ENCODE data around the gene APLN. TPM values are rescaled to one million over a fixed set of nuclear protein-coding genes. Genes with fewer than 3 reads are reported as not detected.

Gene APLN
- total RNA-seq, 1 donor from 2014 or later = 124 TPM

DNA sequence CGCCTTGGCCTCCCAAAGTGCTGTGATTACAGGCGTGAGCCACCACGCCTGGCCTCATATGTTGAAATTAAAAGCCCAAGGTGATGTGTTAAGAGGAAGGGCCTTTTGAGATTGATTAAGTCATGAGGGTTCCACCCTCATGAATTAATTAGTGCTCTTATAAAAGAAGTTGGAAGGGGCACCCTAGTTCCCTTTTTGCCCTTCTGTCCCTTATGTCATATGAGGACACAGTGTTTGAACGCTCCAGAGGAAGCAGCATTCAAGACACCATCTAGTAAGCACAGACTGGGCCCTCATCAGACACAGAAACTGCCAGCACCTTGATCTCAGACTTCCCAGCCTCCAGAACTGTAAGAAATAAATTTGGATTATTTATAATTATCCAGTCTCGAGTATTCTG, 5.1 kb upstream of the APLN start:
- DNase-seq = no peak

DNA sequence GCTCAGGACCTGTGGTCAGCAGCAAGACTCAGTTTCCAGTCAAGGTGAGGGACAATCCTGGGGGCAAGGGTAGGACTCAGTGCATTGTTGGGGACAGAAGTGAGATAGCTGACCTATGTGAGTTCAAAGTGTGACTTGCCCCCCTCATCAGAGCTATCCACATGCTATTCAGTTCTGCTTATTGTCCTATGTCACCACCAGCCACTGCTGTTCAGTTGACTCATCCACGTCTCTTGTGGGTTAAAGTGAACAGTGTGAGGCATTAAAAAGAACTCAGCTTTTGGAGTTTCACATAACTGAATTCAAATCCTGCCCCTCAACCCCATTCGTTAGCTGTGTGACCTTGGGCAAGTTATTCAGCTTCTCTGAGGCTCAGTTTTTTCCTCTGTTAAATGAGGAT, 4.4 kb upstream of the APLN start:
- DNase-seq = no peak

DNA sequence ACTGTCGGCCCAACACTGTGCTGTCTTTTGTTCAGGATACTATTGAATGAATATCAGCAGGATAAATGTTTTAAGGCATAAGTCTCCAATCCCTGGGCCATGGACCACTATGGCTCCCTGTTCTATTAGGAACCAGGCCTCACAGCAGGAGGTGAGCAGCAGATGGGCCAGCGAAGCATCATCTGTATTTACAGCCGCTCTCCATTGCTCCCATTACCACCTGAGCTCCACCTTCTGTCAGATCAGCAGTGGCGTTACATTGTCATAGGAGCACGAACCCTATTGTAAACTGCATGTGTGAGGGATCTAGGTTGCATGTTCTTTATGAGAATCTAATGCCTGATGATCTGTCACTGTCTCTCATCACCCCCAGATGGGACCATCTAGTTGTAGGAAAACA, 3.7 kb upstream of the APLN start:
- DNase-seq = no peak

DNA sequence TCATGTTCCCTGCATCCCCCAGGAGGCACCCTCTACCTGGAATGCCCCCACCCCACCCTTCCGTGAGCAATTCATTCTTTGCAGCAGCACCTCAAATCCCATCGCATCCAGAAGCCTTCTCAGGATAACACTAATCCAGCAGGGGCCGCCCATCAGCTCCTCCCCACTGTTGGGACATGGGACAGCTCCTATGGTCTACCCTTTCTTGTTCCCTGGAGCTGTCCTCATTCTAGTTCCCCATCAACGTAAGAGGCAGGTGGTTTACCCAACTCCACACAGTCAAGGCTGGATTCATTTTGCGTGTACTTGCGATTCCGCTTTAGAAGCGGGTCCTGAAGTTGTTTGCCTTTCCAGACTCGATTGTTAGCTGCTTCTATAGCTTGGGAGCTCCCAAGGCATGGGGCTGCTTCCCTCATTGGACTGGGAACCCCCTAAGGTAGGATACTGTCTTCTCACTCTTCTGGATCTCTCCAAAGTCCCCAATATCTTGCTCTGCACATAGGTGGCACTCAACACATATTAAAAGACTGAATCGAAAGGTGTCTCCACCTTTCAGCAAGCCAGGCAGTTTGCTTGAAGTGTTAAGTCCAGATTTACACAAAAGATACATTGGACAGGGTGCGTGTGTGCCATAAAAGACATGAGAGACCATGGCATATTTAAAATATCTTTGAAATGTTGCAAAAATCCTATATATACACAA, 942 bp upstream of the APLN start:
- peak; percentile 57 for DNase-seq

DNA sequence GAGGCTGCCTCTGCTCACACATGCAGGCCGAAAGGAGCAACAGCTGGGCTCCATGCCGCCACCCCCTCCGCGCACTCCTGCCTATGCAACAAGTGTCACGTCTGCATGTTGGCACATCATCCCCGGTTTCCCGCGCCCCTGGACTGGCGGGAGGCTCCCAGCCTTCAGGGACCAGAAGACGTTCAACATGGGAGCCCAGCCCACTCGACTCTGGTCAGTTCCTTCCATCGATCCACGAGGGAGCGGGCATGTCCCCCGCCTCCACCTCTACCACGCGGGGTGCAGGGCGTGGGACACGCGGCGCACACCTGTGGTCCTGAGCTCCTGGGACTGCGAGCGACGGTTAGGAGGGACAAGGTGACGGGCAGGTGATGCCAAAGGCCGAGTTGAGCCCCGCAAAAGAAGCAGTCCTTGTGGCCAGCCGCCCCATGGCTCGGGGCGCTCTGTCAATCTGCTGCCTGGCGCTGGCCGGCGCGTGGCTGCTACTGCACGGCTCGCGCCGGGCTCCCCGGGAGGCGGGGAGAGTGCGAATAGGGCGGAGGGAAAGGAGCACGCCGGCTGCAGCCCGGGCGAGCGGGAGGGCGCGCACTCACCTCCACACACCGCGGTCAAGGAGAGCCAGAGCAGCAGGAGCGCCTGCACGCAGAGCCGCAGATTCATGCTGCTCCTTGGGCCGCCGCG, 645 bp downstream of the APLN start:
- no peak for DNase-seq

DNA sequence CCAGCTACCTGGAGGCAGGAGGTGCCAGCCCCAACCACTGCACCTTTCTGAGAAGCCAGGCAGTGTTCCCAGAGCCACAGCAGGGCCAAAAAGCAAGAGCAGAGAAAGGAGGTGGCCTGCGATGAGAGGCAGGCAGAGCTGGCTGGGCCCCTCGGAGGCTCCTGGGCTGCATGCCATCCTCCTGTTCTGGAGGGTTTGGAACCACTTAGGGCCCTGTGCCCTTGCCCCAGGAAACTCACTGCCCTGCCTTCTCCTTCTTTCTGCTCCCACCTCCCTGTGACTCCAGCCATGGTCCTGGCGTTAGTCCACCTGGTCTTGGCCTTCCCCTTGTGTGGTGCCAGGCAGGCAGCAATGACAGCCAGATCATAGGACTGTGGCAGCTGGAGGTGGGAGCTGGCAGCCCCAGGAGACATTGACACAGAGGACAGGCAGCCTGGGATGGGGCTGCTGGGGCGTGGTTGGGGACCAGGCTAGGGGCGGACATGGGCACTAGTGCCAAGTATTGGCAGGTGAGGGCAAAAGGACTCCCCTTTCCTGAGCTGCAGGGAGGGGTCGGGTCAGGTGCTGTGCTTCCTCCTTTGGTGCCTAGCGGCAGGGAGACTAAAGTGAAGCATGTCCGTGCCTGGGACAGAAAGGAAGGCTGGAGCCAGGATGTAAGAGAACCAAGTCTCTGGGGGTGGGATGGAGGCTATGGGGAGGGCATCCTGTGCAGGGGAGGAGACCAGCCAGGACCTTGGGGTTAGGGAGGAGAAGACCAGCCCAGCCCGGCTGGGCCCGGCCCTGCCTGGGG, 1.4 kb downstream of the APLN start:
- no peak for DNase-seq

DNA sequence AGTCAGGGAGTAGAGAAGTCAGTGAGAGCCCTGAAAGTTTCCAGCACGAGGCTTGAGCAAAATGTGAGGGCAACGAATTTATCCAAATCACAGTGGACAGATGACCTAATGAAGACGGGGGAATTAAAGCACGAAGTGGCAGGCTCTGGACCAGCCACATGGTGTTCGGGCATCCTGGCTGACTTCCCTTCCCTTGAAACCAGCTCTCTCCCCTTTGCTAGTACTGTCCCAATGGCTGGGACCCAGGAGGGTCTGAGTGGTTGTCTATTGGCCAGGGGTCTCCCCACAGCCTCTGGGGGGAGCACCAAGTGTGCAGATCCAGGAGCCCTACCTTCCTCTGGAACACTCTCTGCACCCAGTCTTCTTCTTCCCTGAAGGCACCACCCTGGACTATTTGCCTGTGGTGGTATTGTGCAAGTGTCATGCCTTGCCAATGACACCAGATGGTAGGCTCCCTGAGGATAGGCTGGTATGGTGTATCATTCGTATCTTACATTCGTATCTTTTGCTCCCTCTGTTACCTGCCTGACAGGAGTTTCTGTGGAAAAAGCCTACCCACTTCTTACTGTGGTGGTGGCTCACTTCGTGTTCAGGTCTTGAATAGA, 2.1 kb downstream of the APLN start:
- DNase-seq = no peak

DNA sequence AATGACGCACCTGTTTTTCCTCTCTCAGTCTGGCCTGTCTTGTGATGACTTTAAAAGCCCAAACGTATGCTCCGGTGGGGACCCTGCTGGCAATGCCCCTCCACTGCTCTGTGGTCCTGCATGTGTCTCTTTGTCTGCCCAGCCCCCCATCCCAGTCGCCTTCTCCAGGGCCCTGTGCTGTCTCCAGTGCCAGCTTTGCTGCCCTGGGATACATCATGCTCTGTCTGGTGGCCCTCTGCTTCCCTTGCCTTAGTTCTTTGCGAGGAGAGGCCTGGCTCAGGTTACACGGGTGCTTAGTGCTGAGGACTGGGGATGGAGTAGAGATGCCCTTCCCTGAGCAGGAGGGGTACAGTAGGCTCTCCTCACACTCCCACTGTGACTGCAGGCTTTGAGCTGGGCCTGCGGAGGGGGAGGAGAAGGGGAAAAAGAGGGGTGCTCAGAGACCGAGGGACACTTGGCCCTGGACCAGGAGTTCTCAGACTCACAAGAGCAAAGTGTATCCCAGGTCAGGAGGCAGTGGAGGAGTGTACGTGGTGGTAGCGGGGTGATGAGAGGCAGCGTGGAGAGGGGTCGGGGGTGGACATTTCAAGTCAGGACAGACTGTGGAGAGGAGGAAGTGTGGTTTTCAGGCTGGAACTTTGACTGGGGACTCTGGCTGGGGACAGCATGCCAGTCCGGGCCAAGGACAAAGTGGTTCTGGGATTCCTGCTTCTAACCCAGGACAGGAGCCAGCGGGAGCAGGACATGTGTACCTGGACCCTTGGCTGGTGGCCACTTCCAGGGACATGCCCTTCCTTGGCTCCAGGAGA, 2.8 kb downstream of the APLN start:
- no peak for DNase-seq

DNA sequence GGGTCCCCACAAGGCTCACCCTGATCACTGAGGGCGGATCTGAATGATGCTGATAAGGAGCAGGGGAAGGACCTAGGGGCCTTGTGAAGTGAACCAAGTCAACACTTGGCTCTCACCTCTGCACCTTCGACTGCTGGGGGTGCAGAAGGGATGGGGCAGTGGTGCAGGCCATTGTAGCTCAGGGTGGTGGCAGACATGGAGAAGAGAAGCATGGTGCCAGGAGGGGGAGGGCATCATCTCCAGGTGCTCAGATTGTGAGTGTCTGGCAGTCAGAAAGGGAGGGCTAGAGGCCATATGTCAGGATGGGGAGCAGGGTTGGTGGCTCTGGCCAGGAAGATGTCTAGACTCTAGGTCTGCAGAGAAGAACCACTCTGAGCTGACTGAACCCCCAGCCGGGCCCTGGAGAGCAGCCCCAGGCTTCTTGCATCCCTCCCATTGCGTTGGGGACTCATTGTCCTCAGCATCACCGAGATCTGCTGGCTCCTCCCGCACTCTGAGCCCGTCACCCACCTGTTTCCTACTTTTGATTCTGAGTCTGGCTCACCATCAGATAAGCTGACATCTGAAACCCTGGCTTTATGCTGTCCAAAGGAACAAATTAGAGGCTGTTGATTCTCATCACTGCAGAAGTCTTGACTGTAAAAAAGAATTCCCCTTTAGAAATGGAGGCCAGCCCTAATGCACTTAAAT, 3.8 kb downstream of the APLN start:
- peak; percentile 35 for DNase-seq

DNA sequence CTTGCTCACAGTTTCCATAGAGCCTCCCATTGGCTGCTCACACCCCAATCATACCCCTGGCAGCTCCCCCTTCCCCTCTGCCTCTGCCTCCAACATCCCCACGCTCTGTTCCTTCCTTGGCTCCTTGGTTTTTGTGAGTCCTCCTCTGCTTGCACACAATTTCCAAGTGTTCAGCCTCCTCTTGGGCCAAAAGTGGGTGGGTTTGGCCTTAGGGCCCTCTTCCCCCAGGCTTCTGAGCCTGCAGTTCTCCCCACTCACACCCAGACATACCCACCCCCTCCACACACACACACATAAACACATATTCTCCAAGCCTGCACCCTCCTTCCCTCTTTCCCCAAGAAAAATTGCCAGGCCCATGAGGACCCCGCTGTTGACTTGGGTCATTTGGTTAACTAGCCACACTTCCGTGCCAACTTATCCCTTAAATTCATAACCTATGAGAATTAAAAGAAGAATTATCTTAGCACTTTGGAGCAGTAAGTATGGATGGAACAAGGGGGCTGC, 4.5 kb downstream of the APLN start:
- DNase-seq = no peak

DNA sequence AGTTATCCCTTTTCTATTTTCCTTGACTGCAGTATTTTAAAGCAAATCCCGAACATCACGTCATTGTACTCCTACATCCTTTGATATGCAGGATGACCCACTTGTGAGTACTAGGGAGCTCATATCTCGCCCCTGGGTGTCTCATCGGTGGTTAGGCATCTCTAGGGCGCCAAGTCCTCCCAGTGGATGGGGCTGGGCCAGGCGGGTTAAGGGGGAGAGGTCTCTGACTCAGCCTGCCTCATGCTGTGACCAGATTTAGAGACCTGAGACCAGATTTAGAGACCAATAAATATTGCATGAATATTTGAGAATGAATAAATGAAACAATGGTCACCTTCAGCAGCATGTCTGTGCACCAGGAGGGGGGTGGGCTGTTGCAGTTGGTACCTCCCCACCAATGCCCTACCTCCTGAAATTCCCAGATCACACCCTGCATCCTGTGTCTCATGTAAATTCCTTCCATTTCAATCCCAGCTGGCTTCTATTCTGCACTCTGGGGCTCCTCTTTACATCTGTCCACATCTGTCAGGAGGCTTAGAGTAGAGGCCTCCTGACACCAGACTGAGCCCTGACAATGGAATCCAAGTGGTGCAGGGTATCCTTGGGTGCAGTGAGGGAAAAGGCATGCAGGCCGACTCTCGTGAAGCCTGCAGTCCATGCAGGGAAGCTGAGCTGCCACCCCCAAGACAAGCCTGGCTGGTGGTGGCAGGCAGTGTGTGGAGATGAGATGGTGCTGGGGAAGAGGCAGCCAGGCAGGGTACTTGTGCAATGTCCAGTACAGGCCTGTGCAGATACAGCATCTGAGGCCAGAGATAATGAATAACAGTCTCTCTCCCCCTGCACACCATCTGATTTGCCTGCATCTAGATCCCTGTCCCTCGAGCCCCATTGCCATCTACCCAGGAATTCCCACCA, 5.2 kb downstream of the APLN start:
- DNase-seq = no peak

DNA sequence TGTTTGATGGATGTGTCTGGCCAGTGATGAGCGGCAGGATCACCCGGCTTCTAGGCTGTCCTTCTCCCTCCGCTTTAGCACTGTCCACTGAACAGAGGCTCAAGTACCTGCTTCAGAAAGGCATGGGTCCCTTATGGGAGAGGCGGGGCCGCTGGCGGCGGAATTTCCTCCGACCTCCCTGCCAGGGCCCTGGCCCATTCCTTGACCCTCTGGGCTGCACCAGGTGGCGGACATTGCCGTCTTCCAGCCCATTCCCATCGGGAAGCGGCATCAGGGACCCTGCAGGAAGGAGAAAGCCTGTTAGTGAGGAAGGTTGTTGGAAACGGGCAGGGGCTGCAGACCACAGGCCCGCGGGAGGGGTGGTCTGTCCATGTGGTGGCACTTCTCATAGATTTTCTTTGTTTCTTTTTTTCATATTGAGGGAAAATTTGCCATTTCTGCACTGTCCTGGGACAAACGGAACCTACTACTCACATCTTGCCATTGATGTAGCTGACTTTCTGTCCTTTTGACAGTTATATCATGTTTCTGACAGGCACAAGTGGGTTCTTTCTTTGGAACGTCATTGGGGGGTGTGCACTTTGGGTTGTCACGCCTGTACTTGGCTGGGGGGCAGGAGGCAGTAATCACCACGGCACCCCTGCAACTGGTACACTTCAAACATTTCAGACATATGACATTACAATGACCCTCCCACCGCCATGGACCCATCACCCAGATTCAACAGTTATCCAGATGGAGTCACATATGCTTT, 6.1 kb downstream of the APLN start:
- DNase-seq = no peak

DNA sequence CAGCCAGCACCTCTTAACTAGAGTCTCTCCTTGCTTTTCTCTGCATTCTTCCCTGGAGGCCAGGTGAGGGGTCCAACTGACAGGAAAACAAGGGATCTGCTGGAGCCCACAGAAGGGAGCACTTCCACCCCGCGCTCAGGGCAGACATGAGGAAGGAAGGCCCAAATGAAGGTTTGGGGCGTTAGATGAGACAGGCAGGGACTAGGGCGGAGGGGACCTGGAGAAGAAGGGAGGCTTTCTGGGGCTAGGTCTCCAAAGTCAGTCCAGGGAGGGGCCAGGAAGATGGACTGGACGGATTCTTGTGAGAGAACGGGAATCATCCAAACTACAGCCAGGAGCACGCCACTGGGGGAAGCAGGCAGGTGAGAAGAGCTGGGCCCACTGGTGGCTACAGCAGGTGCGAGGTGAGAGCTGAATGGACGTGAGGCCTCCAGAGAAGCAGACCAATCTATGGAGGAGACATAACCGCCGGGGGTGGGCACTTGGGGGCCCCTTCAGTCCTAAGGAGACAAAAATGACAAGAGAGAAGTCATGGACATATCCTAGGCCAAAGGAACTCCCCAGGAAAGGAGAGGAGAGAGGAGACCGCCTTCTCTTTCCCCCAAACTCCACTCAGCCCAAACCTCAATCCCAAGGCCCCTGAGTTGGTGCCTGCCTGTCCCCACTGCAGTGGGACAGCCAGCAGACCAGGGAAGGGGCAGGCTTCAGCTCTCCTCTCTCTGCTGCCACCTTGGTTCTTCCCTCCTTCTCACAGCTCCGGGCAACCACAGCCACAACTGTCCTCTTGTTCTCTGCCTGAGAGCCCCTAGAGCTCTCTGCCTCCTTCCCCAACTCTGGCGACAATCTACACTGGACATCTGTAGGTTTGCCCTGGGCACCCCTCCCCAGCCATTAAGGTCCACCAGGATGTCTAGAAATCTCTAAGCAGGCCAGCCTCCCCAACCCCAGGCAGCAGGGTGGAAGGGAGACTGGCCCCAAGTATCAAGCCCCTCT, 7.0 kb downstream of the APLN start:
- no peak for DNase-seq

DNA sequence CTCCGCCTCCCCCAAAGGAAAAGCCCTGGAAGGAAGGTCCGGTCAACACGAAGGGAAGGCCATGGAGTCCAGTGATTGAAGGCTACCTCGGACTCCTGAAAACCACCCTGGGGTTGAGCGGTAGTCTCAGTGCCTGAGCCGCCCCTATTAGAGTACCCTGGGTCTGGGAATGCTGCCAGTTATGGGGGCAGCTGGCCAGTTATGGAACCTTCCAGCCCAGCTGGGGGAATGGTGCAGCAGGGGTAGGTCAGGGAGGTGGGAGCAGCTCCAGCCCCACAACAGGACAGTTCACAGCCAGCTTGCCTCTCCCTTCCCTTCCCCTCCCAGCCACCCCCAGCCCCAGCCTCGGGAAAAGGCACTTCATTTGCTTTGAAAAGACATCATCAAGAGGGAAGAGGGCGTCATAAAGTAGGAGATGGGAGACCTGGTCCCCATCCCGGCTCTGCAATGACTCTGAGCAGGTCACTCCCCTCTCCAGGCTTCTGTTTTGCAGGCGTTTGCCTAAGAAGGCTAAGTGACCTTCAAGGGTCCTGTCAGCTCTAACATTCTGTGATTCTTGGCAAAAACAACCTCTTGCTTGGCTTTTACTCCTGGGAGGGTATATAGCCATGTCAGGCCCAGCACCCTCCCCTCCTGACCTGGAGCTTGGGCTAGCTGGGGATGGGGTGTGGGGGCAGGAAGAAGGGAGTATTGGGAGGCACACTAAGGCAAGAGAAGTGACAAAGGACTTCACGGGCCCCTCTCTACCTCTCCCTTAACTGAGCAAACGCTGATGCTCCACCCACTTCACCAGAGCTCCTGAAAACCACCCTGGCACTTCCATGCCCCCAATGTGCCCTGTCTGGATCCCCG, 8.0 kb downstream of the APLN start:
- no peak for DNase-seq

DNA sequence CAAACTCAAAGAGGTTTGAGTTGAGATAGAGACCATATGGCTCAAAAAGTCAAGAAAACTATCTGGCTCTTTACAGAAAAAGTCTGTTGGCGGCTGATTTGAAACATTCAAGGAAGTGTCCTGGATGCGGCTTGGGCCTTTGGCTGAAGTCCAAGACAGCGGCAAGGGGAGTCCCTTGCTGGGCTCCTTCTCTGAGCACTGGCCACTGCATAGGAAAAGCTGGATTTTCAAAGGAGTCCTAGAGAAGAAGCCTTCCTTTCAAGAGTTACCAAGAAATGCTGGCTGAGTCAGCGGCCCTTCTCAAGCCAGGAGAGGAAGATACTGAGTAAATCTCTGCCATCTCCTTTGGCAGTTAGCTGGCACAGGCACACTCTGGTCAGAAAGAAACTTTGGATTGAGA, 12.1 kb downstream of the APLN start:
- DNase-seq = peak; percentile 59

DNA sequence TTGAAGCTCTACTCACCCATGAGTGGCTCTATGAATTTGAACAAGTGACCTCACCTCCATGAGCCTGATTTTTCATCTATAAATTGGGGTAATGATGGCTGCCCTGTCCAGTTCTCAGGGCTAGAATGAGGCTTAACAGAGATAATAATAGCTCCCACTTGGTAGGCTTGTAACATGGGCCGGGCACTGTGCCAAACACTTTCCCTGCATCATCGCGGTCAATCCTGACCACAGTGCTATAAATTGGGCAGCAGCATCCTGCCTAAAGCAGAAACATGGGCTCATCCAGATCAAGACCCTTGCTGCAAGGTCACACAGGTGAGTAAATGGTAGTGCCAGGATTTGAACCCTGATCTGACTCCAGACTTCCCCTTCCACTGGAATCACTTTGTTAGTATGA, 12.8 kb downstream of the APLN start:
- DNase-seq = no peak

DNA sequence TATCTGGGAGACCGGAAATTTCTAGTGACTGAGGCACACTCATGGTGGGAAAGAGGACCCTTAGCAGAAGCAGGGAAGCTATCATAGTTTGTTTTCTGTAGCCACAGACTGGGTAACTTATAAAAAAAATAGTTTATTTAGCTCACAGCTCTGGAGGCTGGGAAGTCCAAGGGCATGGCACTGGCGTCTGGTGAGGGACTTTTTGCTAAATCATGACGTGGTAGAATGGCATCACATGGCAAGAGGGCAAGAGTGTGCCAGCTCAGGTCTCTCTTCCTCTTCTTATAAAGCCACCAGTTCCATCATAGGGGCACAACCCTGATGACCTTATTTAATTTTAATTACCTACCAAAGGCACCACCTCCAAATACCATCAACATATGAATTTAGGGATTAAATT, 13.3 kb downstream of the APLN start:
- no peak for DNase-seq

DNA sequence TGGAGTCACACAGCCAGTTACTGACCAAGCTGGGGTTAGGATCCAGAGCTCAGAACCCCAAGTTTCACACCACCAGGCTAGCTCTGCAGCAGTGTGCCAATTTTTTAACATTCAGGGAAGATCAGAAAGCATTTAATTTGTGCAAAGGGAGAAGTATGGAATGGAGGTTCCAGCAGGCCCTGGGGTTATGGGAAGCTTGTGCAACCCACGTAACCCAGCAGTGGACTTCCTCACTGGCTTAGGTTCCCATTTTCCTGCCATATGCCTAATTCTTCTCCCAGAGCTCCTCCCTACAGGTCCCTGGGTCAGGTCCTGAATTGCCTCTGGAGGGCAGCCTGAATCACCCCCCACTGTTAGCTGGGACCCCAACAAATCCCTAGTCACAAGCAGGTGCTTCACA, 14.0 kb downstream of the APLN start:
- DNase-seq = no peak

All from dermis blood vessel endothelial cell (primary cell).